Prostate gland (tissue), 2 donors: ENCODE measurements around the gene UBFD1.

ENCODE experiments used
- CTCF ChIP-seq, 4 experiments: fragments of 200-600 bp in 2 of 4; fragments of 450-650 bp in 2 of 4; sonication (generic) in 2 of 4; IDR thresholded peaks; 1 replicate in 3 of 4; 2 replicates in 1 of 4; pipeline ENCODE4 v1.5.1; 2016 to 2019; ENCODE audit warnings: antibody characterized with exemption in 4 of 4, mild to moderate bottlenecking in 2 of 4, moderate library complexity in 2 of 4
- POLR2A ChIP-seq: fragments of 450-650 bp; IDR thresholded peaks from one replicate; pipeline ENCODE4 v1.6.1; 2016; ENCODE audit warnings: antibody characterized with exemption, mild to moderate bottlenecking
- POLR2AphosphoS5 ChIP-seq: sonication (generic); formaldehyde crosslinking; IDR thresholded peaks from one replicate; pipeline ENCODE4 v1.6.1; 2017; ENCODE audit warnings: antibody characterized with exemption

- TF ChIP-seq POLR2A, result no peak
- no peak for TF ChIP-seq CTCF (IDR thresholded peaks at IDR 0.05)
- no peak for TF ChIP-seq POLR2AphosphoS5
These were observed 50.7 kb downstream of the UBFD1 start for GRCh38 chr16:23608194-23608593.
